Naive thymus-derived CD8-positive, alpha-beta T cell (primary cell): ENCODE measurements around the gene MAPK14. TPM values are rescaled to one million over a fixed set of nuclear protein-coding genes. Genes with fewer than 3 reads are reported as not detected.

ENCODE experiments used
- ATAC-seq, 2 donors: fragments of 150-1000 bp; cut with Tn5 transposase in 1 of 2; sonication (Bioruptor Pico), chemical (Tn5 transposase) in 1 of 2; 1 replicate in 1 of 2; 2 replicates in 1 of 2; pipeline ENCODE4 v1.10.0; 2021; ENCODE audit warnings: mild to moderate bottlenecking in 2 of 2, moderate library complexity in 2 of 2
- POLR2A ChIA-PET: fragments of 350-600 bp; sonication (Branson Sonifier 250); formaldehyde crosslinking; loops from one replicate; lab custom pipeline; 2021; ENCODE audit warnings: antibody characterized with exemption; lab: Charles Lee
- DNase-seq, 10 donors: peaks; one replicate each; pipeline versions ENCODE4 v3.0.0 to v3.0.0-alpha.2; 2020 to 2022
- H3K27ac Mint-ChIP-seq, 10 donors: one replicate each; pipeline ENCODE4 v1.8.0; 2020 to 2022; ENCODE audit warnings: mild to moderate bottlenecking in 10 of 10, mixed read lengths in 10 of 10, moderate library complexity in 4 of 10, inconsistent platforms in 1 of 10
- H3K27me3 Mint-ChIP-seq, 5 donors: one replicate each; pipeline ENCODE4 v1.8.0; 2021 to 2022; ENCODE audit warnings: mixed read lengths in 5 of 5
- H3K36me3 Mint-ChIP-seq, 3 donors: one replicate each; pipeline ENCODE4 v1.8.0; 2020 to 2022; ENCODE audit warnings: mixed read lengths in 3 of 3, mild to moderate bottlenecking in 2 of 3, inconsistent platforms in 1 of 3
- H3K4me1 Mint-ChIP-seq, 4 donors: one replicate each; pipeline ENCODE4 v1.8.0; 2021 to 2022; ENCODE audit warnings: mixed read lengths in 4 of 4
- H3K4me3 Mint-ChIP-seq, 10 donors: one replicate each; pipeline ENCODE4 v1.8.0; 2020 to 2022; ENCODE audit warnings: mild to moderate bottlenecking in 10 of 10, mixed read lengths in 10 of 10, moderate library complexity in 6 of 10, inconsistent platforms in 1 of 10
- H3K9me3 Mint-ChIP-seq, 9 donors: one replicate each; pipeline ENCODE4 v1.8.0; 2020 to 2022; ENCODE audit warnings: mixed read lengths in 9 of 9, mild to moderate bottlenecking in 3 of 9, inconsistent platforms in 1 of 9, moderate library complexity in 1 of 9
- polyA plus RNA-seq, 3 donors: library from polyadenylated mRNA; unstranded; fragments of 300-500 nt; fragmentation: Illumina TruSeq; gene quantifications; one replicate each; pipeline ENCODE4 v1.2.3, GENCODE V29; 2021
- total RNA-seq, 8 experiments: library from RNA in 2 of 8; stranded (reverse) in 2 of 8; gene quantifications; one replicate each; pipeline ENCODE4 v1.2.3 and lab custom pipeline; 2021 to 2026

MAPK14 gene
- total and polyA plus RNA-seq, 5 experiments from 2014 or later: 38.1 to 56.5 (median 51.5) TPM

- Mint-ChIP-seq H3K27me3 (no peaks in the 10 kb centered on the region), H3K4me1 (peaks cover 10 to 24% (median 19%) of the 10 kb centered on the region in 4 donors), H3K36me3 (peaks cover 4 to 14% (median 9%) of the 10 kb centered on the region in 3 donors), H3K27ac (no peak overlapping the region), H3K4me3 (no peak overlapping the region), H3K9me3 (peaks cover 0 to 19% (median 5%) of the 10 kb centered on the region in 9 donors)
- DNase-seq: no peak
- ATAC-seq: no peak
- POLR2A ChIA-PET: interaction anchor here (0.6 to 1.1 kb wide), 2 partner anchors 45 to 658 kb away, joined by 3 read pairs; no protein-coding TSS in a partner anchor
Measured at GRCh38 chr6:36145495-36145894, 117.9 kb downstream of the MAPK14 start.

- H3K4me3 Mint-ChIP-seq: no peak overlapping the region
- H3K4me1 Mint-ChIP-seq: peaks cover 6 to 15% (median 11%) of the 10 kb centered on the region in 4 donors
- no peak for ATAC-seq
- H3K27me3 Mint-ChIP-seq: no peaks in the 10 kb centered on the region
- H3K9me3 Mint-ChIP-seq: peaks cover 0 to 19% (median 5%) of the 10 kb centered on the region in 9 donors
- POLR2A ChIA-PET: no interaction called here
- peak overlapping the region in 4 of 10 donors; percentile 26 to 61 (median 49) for H3K27ac Mint-ChIP-seq
- DNase-seq: no peak
- peaks cover 0 to 14% (median 9%) of the 10 kb centered on the region in 3 donors for H3K36me3 Mint-ChIP-seq
Measured at GRCh38 chr6:36147294-36147693, 119.7 kb downstream of the MAPK14 start.

- ATAC-seq (no peak), DNase-seq (no peak)
- H3K27ac Mint-ChIP-seq: no peak overlapping the region
- H3K4me3 Mint-ChIP-seq: no peak overlapping the region
- peaks cover 8 to 14% (median 10%) of the 10 kb centered on the region in 4 donors for H3K4me1 Mint-ChIP-seq
- H3K36me3 Mint-ChIP-seq: peaks cover 0 to 24% (median 14%) of the 10 kb centered on the region in 3 donors
- no peaks in the 10 kb centered on the region for H3K27me3 Mint-ChIP-seq
- POLR2A ChIA-PET: interaction anchor here (0.7 kb wide), 1 partner anchor 18 kb away, joined by 4 read pairs; no protein-coding TSS in a partner anchor
- H3K9me3 Mint-ChIP-seq: peaks cover 0 to 22% (median 5%) of the 10 kb centered on the region in 9 donors
Measured at GRCh38 chr6:36149476-36149875, 121.9 kb downstream of the MAPK14 start.

- peaks cover 0 to 28% (median 7%) of the 10 kb centered on the region in 9 donors for H3K9me3 Mint-ChIP-seq
- H3K27ac Mint-ChIP-seq: no peak overlapping the region
- no peaks in the 10 kb centered on the region for H3K27me3 Mint-ChIP-seq
- POLR2A ChIA-PET: no interaction called here
- peaks cover 0 to 26% (median 19%) of the 10 kb centered on the region in 3 donors for H3K36me3 Mint-ChIP-seq
- H3K4me1 Mint-ChIP-seq: peaks cover 8 to 14% (median 10%) of the 10 kb centered on the region in 4 donors
- ATAC-seq (no peak), DNase-seq (no peak)
- H3K4me3 Mint-ChIP-seq: no peak overlapping the region
Measured at GRCh38 chr6:36150283-36150682, 122.7 kb downstream of the MAPK14 start.

GRCh38 chr6:36154286-36154685, 126.7 kb downstream of the MAPK14 start:
- no peak for DNase-seq
- Mint-ChIP-seq H3K27me3 (no peaks in the 10 kb centered on the region), H3K9me3 (peaks cover 4 to 25% (median 6%) of the 10 kb centered on the region in 9 donors), H3K4me3 (no peak overlapping the region), H3K4me1 (peaks cover 0 to 2% (median 0%) of the 10 kb centered on the region in 4 donors), H3K27ac (no peak overlapping the region), H3K36me3 (peaks cover 0 to 23% (median 20%) of the 10 kb centered on the region in 3 donors)
- POLR2A ChIA-PET: no interaction called here
- ATAC-seq: no peak

- Mint-ChIP-seq H3K4me1 (peaks cover 0 to 3% (median 0%) of the 10 kb centered on the region in 4 donors), H3K27me3 (no peaks in the 10 kb centered on the region), H3K36me3 (peaks cover 6 to 30% (median 30%) of the 10 kb centered on the region in 3 donors), H3K9me3 (peaks cover 4 to 23% (median 6%) of the 10 kb centered on the region in 9 donors), H3K4me3 (no peak overlapping the region), H3K27ac (no peak overlapping the region)
- ATAC-seq: no peak
- no peak for DNase-seq
- POLR2A ChIA-PET: no interaction called here
Measured at GRCh38 chr6:36155662-36156061, 128.1 kb downstream of the MAPK14 start.

GRCh38 chr6:36160147-36160760, 132.6 kb downstream of the MAPK14 start:
- DNase-seq (no peak), ATAC-seq (no peak)
- Mint-ChIP-seq H3K27me3 (no peaks in the 10 kb centered on the region), H3K36me3 (peaks cover 8 to 23% (median 19%) of the 10 kb centered on the region in 3 donors), H3K27ac (no peak overlapping the region), H3K4me1 (peaks cover 0 to 2% (median 0%) of the 10 kb centered on the region in 4 donors), H3K4me3 (no peak overlapping the region), H3K9me3 (peaks cover 1 to 15% (median 5%) of the 10 kb centered on the region in 9 donors)
- POLR2A ChIA-PET: no interaction called here

Other genes starting within 250 kb of the MAPK14 start
- gene CLPSL1, start 246.8 kb upstream of the MAPK14 start, total RNA-seq: not detected
- not detected for gene CLPSL1, start 246.8 kb upstream of the MAPK14 start, polyA plus RNA-seq
- not detected for gene CLPS, start 230.5 kb upstream of the MAPK14 start, total RNA-seq
- not detected for gene CLPS, start 230.5 kb upstream of the MAPK14 start, polyA plus RNA-seq
- not detected for gene LHFPL5, start 222.5 kb upstream of the MAPK14 start, total RNA-seq
- gene LHFPL5, start 222.5 kb upstream of the MAPK14 start, polyA plus RNA-seq: not detected
- 10 to 100 TPM; 48.0 to 53.4 TPM for gene SRPK1, start 106.7 kb upstream of the MAPK14 start, total RNA-seq
- 10 to 100 TPM; 28.2 to 40.8 (median 40.3) TPM for gene SRPK1, start 106.7 kb upstream of the MAPK14 start, polyA plus RNA-seq
- gene SLC26A8, start 3.2 kb upstream of the MAPK14 start, total RNA-seq: not detected
- not detected for gene SLC26A8, start 3.2 kb upstream of the MAPK14 start, polyA plus RNA-seq
- gene MAPK13, start 102.7 kb downstream of the MAPK14 start, total RNA-seq: 10 to 100 TPM; 38.7 to 41.8 TPM
- 10 to 100 TPM; 35.2 to 37.1 (median 35.7) TPM for gene MAPK13, start 102.7 kb downstream of the MAPK14 start, polyA plus RNA-seq
- gene BRPF3, start 168.9 kb downstream of the MAPK14 start, total RNA-seq: 10 to 100 TPM; 35.9 to 38.6 TPM
- gene BRPF3, start 168.9 kb downstream of the MAPK14 start, polyA plus RNA-seq: 1 to 10 TPM; 3.5 to 8.4 (median 3.9) TPM
- gene PNPLA1, start 242.3 kb downstream of the MAPK14 start, total RNA-seq: not detected
- not detected for gene PNPLA1, start 242.3 kb downstream of the MAPK14 start, polyA plus RNA-seq